Measurements from ENCODE around the gene MYCBP2.

- TF ChIP-seq CTCF (IDR thresholded peaks at IDR 0.05) (no peak), POLR2A (IDR thresholded peaks at IDR 0.05) (no peak)
Measured at GRCh38 chr13:77040835-77041234, 286.1 kb downstream of the MYCBP2 start.

Data from sigmoid colon (tissue), 3 donors.